Ishikawa (cell line): ENCODE measurements around the gene UNC93A.
"Not testable (repeated sequence)": the region's sequence is repeated elsewhere in the genome, so short reads cannot be mapped to it uniquely, and the experiment has no call there.

ENCODE experiments used
- CEBPB ChIP-seq: IDR thresholded peaks from 2 replicates; pipeline ENCODE4 v1.6.1; 2012
- CREB1 ChIP-seq: IDR thresholded peaks from 2 replicates; pipeline ENCODE4 v1.6.1; 2012; ENCODE audit warnings: low read depth
- EGR1 ChIP-seq: IDR thresholded peaks from 2 replicates; pipeline ENCODE4 v1.6.1; 2012
- EP300 ChIP-seq: IDR thresholded peaks from 2 replicates; pipeline ENCODE4 v1.6.1; 2012; ENCODE audit warnings: borderline replicate concordance
- FOXM1 ChIP-seq: IDR thresholded peaks from 2 replicates; pipeline ENCODE4 v1.6.1; 2012; ENCODE audit warnings: low read depth, borderline replicate concordance
- MAX ChIP-seq: IDR thresholded peaks from 2 replicates; pipeline ENCODE4 v1.6.1; 2012
- NFIC ChIP-seq: IDR thresholded peaks from 2 replicates; pipeline ENCODE4 v1.6.1; 2012
- RAD21 ChIP-seq: IDR thresholded peaks from 2 replicates; pipeline ENCODE4 v1.6.1; 2012; ENCODE audit warnings: low read depth
- REST ChIP-seq: IDR thresholded peaks from 2 replicates; pipeline ENCODE4 v1.6.1; 2012; ENCODE audit warnings: low read depth, mild to moderate bottlenecking
- TAF1 ChIP-seq: IDR thresholded peaks from 2 replicates; pipeline ENCODE4 v1.6.1; 2012; ENCODE audit warnings: low read depth, mild to moderate bottlenecking
- USF1 ChIP-seq: IDR thresholded peaks from 2 replicates; pipeline ENCODE4 v1.6.1; 2012
- YY1 ChIP-seq: IDR thresholded peaks from 2 replicates; pipeline ENCODE4 v1.6.1; 2012; ENCODE audit warnings: low read depth
- ZBTB7A ChIP-seq: IDR thresholded peaks from 2 replicates; pipeline ENCODE4 v1.6.1; 2012; ENCODE audit warnings: low read depth

GRCh38 chr6:167266057-167266829, 24.9 kb upstream of the UNC93A start:
- not testable (repeated sequence) for TF ChIP-seq EP300, TAF1, YY1, CEBPB, ZBTB7A, REST, USF1, NFIC, RAD21, CREB1, EGR1
- TF ChIP-seq FOXM1 (0 out of 2 replicates have a peak, but pooled peaks have one; percentile 9), MAX (0 out of 2 replicates have a peak, but pooled peaks have one; percentile 13)
